ENCODE measurements around the gene TRMT112.

- TF ChIP-seq, protein P1, sequence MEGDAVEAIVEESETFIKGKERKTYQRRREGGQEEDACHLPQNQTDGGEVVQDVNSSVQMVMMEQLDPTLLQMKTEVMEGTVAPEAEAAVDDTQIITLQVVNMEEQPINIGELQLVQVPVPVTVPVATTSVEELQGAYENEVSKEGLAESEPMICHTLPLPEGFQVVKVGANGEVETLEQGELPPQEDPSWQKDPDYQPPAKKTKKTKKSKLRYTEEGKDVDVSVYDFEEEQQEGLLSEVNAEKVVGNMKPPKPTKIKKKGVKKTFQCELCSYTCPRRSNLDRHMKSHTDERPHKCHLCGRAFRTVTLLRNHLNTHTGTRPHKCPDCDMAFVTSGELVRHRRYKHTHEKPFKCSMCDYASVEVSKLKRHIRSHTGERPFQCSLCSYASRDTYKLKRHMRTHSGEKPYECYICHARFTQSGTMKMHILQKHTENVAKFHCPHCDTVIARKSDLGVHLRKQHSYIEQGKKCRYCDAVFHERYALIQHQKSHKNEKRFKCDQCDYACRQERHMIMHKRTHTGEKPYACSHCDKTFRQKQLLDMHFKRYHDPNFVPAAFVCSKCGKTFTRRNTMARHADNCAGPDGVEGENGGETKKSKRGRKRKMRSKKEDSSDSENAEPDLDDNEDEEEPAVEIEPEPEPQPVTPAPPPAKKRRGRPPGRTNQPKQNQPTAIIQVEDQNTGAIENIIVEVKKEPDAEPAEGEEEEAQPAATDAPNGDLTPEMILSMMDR (IDR thresholded peaks at IDR 0.05): no peak
- no peak for TF ChIP-seq POLR2A (IDR thresholded peaks at IDR 0.05)
These were observed 34.3 kb downstream of the TRMT112 start for GRCh38 chr11:64283092-64283491.
